GM23248 (cell line): ENCODE results near the gene BTN2A1.
"Not testable (repeated sequence)": the region's sequence is repeated elsewhere in the genome, so short reads cannot be mapped to it uniquely, and the experiment has no call there.

Experiments used
- EZH2 ChIP-seq: fragments of 200-600 bp; sonication (generic); IDR thresholded peaks from 2 replicates; pipeline ENCODE4 v1.6.1; 2018; ENCODE audit warnings: antibody characterized with exemption, mild to moderate bottlenecking; ENCODE audit not compliant: insufficient read depth, poor library complexity, severe bottlenecking
- EZH2phosphoT487 ChIP-seq: fragments of 200-600 bp; sonication (generic); IDR thresholded peaks from 2 replicates; pipeline ENCODE4 v1.6.1; 2018; ENCODE audit warnings: antibody characterized with exemption, moderate library complexity, mild to moderate bottlenecking, low read depth; ENCODE audit not compliant: insufficient read depth

DNA sequence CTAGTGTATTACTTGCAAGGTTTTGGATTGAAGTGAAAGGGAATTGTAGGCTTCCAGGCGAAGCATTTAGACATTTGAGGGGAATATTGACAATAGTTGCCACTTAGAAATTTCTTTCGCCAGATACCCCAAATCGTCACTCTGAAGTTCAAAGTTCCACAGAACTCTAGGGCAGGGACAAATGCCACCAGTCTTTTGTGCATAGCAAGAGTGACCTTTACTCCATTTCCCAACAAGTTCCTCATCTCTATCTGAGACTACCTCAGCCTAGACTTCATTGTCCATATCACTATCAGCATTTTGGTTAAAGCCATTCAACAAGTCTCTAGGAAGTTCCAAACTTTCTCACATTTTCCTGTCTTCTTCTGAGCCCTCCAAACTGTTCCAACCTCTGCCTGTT, 39.0 kb upstream of the BTN2A1 start:
- not testable (repeated sequence) for TF ChIP-seq EZH2phosphoT487, EZH2
